CD4-positive, alpha-beta T cell treated with Interleukin-21 for 1 hour (primary cell): ENCODE data around the gene EYA2.
"Not testable (repeated sequence)": the region's sequence is repeated elsewhere in the genome, so short reads cannot be mapped to it uniquely, and the experiment has no call there.

ENCODE experiments used
- DNase-seq: peaks from one replicate; pipeline ENCODE4 v3.0.0-alpha.2; 2020

The EYA2 gene

DNA sequence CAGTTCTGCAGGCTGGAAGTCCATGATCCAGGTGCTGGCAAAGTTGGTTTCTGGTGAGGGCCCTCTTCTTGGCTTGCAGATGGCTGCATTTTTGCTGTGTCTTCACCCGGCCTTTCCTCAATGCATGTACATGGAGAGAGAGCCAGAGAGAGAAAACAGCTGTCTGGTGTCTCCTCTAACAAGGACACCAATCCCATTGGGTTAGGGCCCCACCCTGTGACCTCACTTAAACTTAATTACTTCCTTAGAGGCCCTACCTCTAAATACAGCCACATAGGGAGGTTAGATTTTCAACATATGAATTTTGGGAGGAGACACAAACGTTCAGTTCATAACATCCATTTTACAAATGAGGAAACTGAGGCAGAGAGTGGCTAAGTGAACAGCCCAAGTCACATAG, 259.4 kb downstream of the EYA2 start:
- DNase-seq, result no peak

DNA sequence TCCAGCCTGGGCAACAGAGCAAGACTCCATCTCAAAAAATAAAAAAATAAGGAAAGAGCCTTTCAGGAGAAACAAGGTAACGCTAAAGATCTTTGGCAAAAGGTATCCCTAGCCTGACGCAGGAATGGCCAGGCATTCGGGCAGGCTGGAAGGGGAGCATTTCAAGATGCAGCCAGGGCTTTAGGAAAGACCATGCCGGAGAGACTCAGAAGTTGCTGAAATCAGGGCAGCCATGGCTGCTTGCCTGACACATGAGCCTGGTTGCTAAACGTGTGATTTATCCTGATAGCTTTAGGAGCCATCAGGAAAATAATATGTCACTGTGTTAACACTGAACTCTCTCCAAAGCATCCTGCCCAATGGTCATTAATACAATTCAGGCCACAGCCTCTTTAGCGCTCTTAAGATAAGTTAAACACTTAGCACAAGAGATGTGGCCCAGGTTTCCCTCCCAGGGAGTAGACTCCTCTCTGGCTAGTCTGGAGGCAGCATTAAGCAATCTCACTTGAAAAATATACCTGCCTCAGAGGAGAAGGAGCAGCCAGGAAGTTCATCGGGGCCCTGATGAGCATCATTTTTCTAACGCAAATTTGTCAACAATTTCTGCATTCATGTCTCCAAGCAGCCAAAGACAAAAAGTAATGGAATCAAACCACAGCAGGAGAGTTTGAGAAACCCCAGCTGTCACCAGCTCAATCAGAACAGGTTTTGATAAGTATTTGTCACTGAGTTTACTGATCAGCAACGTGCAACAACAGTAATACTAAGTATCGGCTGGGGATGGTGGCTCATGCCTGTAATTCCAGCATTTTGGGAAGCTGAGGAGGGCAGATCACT, 261.9 kb downstream of the EYA2 start:
- DNase-seq, result no peak

DNA sequence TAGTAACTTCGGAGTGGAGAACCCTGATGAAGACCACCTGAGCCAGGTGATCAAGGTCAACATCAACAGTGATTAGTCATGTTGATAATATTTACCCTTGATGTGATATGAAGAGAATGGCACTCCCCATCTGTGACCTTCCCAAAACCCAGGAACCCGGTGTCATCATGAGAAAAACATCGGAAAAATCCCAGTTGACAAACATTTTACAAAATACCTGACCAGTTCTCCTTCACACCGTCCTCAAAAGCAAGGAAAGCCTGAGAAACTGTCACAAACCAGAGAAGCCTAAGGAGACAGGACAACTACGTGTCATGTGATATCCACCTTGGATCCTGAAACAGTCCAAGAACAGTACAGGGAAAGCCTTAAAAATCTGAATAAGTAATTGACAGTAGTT, 264.5 kb downstream of the EYA2 start:
- no peak for DNase-seq

DNA sequence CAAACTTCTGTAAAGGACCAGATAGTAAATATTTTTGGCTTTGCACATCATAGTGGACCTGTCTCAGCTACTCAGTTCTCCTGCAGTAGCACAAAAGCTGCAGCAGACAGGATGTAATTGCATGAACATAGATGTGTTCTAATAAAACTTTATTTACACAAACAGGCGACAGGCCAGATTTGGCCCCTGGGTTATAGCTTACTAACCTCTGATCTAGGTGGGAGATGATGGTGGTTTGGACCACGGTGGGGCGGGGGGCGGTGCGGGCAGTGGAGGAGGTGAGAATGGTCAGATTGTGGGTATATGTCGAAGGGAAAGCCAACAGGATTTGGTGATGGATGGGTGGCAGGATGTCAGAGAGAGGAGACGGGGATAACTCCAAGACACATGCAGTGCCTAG, 265.6 kb downstream of the EYA2 start:
- no peak for DNase-seq

DNA sequence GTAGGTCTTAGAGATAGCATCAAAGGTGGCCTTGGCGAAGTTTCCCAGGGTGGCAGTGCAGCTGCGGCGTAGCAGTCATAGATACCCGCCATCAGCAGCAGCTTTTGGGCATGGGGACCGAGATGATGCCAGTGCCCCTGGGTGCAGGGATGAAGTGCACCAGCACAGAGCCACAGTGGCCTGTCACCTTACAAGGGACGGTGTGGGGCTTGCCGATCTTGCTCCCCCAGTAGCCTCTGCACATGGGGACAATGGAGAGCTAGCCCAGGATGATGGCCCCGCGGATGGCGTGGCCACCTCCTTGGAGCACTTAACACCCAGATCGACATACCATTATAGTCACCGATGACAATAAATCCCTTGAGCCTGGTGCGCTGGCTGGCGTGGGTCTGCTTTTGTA, 266.3 kb downstream of the EYA2 start:
- no peak for DNase-seq

DNA sequence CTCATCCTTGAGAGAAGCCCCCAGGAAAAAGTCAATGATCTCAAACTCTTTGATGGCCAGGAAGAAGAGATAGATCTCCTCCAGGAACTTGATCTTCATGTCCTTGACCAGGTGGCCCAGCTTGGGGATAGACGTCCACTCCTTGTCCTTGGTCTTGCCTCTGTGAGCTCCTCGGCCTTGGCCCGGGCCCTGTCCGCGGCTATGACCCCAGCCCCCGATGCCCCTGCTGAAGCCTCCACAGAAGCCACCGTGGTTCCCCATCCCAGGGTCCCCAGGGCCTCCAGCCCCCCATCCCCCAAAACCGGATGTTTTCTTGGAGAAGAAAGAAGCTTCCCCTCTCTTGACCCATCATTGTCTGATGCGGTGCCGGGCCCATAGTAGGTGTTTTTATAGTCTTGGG, 266.8 kb downstream of the EYA2 start:
- DNase-seq, result no peak

DNA sequence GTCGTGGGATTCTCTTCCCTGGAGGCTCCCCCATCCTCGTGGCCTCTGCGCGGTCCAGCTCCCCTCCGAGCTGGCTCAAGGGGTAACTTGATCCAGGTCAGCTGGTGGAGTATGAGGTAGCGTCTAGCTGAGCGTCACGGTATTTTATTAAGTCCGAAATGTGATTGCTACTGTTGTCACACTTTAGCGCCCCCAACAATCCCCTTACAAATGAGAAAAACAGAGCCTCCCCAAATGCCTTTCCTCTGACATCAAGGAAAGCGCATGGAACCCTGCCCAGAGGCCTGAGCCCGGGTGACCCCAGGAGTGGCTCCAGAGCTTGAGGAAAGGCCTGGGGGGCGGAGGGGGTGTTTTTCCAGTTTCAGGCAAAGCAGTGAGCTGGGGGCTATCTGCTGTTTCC, 269.5 kb downstream of the EYA2 start:
- no peak for DNase-seq

DNA sequence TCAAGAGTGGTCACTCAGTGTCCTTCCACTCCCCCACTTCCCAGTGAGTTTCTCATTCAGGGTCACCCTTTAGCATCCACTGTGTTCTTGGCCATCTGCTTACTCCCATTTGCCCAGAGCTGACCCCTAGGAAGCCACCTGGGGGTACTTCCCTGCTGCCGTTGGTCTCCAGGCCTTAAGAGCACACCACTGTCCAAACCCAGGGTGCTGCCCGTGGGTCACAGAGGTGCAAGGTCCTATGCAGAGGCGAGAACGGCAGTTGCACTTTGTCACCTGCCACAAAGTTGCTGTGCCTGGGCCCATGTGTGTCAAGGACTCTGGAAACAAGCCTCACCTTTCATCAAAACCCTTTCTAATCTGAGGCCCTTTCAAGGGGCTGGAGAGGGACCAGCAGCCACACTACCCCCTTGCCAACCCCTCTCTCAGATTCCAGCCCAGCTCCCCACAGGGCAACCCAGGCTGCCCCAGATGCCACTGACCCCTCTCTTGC, 270.8 kb downstream of the EYA2 start:
- no peak for DNase-seq

DNA sequence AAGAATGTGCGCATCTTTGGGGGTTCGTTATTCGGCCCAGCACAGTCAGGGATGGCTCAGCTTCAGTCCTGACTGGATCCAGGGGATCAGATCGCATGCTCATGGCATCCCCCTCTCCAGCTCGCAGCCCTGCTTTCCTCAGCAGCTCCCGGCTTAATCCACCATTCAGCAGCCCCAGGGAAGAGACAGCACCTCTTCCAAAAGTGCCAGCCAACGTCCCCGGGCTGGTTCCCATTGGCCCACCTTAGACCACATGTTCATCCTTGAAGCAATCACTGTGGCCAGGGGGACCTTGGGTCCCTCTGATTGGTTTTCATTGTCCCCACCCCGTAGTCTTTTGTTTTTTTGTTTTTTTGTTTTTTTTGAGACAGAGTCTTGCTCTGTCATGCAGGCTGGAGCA, 273.2 kb downstream of the EYA2 start:
- DNase-seq, result no peak

DNA sequence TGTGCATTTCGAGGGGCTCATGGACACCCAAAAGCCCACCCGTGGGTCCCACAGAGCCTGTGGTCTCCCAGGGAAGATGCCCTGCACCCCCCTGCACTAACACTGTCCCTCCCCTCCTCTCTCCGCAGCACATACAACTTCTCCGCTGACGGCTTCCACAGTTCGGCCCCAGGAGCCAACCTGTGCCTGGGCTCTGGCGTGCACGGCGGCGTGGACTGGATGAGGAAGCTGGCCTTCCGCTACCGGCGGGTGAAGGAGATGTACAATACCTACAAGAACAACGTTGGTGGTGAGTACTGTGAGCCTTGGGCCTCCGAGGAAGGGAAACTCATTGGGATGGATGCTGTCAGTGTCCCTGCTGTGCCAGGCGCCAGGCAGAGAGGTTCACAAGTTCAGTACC, 277.9 kb downstream of the EYA2 start:
- DNase-seq, result no peak

DNA sequence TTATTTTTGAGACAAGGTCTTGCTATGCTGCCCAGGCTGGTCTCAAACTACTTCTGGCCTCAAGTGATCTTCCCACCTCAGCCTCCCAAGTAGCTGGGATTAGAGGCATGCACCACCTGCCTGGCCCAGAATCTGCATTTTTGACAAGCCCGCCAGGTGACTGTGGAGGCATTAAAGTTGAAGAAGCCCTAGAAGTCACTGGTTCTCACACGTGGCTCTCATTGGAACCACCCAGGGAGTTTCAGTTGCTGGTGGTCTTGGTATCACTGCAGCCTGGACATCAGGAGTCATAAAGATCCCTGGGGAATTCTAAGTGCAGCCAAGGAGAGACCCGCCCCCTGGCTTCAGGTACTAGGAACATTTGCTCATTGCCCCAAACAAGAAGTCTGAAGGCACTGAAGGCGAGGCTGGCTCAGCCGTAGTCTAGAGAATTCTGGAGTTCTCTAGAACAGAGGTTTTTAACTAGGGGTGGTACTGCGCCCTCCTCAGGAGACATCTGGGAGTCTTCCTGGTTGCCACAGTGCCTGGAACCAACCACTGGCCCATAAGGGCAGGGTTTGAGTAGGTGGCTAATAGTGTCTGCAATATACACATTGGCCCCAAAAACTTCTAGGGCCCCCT, 279.1 kb downstream of the EYA2 start:
- no peak for DNase-seq

DNA sequence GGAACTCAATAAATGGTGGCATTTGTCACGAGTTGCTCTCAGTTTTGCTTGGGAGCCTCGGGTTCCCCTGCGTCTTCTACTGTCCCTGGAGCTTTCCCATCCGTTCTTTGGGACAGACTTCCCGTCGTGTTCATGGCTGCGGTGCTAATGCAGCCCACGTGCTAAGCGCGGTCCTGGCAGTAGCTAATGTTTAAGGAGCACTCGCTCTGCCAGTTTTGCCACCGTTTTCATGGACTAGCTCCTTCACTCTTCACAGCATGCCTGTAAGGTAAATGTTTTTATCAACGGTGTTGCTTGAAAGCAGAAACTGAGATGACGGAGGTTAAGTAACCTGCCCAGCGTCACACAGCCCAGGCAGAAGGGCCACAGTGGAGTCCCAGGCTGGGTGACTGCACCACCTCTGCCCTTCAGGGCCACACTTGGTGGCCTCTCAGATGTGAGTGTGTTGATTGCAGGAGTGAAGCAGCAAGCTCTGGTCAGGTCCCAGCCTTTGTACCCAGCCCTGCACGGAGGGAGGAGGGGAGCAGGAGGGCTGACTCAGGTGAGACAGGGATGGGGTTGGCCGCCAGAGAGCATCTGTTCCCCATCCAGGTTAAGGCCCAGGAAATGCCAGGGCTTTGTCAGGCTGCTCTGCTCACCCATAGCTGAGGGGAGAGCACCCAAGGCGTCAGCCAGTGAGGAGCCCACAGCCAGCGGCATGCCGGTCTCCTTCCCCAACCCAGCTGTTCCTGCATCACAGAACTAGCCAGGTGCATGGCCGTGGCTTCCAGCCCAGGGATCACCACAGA, 280.0 kb downstream of the EYA2 start:
- no peak for DNase-seq

DNA sequence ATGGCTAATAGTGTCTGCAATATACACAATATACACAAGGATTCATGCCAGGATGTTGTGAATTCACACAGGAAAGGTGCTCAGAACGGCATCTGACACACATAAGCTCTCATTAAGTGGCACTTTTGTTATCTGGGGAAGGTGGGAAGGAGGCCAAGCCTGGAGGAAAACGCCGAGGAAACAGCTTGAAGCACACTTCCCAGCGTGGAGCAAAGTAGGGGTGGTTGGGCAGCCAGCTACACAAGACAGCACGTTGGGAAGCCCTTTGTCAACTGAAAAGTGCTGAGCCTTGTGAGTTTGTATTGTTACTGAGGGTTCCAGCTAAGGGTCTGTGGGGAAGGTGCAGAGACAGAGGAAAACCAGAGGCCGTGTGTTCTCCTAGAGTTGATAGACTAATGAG, 280.9 kb downstream of the EYA2 start:
- DNase-seq, result no peak

DNA sequence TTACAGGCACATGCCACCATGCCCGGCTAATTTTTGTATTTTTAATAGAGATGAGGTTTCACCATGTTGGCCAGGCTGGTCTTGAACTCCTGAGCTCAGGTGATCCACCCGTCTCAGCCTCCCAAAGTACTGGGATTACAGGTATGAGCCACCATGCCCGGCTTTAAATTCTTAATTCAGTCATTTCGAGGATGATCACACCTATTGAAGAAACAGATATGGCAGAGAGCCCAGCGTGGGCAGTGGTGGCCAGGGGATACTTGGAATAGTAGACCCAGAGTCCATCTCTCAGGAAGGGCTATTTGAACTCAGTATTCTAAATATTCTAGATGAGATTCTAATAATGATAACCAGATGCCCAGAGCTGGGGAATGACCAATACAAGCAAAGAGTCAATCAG, 281.6 kb downstream of the EYA2 start:
- DNase-seq, result not testable (repeated sequence)

DNA sequence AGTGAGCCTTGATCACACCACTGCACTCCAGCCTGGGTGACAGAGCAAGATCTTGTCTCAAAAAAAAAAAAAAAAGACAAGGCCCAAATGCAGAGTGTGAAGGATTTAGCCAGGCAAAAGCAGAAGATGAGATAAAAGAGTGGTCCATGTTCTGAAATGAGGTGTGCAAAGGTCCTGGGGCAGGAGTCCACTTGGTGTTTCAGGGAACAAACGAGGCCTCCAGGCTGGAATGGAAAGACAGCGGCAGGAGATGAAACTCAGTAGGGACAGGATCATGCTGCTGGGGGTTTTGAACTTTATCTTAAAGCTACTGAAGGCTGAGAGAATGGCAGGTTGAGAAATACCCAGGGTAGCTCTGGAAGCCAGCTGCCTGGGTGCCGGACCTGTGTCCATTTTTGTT, 283.6 kb downstream of the EYA2 start:
- no peak for DNase-seq

DNA sequence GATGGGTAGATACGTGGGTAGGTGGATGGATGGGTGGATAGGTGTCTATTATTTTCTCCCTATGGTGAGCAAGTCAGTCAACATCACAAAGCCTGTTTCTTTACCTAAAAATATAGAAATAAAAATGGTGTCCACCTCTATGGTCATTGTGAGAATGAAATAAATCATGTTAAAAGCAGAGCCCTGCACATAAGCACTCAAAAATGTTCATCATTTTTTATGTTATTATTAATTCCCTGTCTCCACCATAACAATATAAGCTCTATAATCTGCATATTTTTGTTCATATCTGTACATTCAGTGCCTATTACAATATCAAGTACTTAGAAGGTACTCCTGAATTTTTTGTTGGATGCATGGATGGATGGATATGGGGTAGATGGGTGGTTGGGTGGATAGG, 284.2 kb downstream of the EYA2 start:
- DNase-seq, result no peak

DNA sequence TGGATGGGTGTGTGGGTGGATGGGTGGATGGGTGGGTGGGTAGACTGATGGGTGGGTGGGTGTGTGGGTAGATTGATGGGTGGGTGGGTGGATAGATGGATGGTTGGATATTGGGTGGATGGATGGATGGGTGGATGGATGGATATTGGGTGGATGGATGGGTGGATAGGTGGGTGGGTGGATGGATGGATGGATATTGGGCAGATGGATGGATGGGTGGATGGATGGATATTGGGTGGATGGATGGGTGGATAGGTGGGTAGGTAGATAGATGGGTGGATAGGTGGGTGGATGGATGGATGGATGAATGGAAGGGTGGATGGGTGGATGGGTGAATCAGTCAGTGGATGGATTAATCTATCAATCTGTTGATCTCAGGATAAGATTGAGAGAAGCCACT, 284.6 kb downstream of the EYA2 start:
- no peak for DNase-seq

DNA sequence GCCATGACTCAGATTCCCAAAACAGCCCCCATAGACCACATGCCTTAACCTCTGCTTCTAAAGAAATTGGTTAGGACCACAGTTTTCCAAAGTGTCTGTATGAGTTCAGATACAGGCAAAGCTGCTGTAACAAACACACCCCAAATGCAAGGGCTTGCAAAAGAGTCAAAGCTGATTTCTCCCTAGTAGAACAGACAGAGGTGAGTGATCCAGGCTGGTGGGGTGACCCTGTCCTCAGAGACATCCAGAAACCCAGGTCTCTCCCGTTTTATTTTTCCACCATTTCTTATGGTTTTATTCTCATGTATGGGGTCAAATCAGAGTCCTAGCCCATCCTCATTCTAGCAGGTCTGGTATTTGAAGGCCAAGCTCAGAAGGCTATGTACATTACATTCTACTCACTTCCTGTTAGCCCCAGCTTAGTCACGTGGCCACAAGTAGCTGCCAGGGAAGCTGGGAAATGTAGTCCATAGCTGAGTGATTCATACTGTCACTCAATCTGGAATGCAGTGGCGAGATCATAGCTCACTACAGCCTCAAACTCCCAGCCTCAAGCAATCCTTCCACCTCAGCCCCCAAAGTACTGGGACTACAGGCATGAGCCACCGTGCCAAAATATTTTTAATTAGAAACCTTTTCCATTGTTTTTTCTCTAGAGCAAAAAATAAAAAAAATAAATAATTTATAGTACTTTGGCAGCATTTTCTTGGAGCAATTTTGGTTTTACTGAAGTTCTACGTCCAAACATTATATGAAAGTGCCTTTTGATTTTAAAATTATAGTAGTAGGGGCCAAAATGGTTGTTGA, 286.6 kb downstream of the EYA2 start:
- DNase-seq, result peak; percentile 7

DNA sequence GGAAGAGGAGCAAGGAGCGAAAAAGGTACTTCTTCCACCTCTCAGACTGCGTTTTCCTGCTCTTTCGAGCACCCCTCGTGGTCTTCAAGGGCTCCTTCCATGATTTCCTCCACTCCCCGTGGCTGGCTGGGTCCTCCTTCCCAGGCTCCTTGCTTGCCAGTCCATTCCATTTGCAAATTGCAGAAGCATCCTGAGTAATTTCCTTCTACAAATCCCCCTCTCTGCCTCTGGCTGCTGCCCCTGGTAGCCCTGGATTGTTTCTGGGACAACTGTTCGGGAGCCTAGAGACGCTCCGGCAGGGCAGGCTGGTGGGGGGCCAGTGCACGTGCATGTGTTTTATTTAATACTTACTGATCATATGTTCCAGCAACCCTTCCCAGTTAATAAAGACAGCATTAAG, 288.7 kb downstream of the EYA2 start:
- DNase-seq, result no peak

DNA sequence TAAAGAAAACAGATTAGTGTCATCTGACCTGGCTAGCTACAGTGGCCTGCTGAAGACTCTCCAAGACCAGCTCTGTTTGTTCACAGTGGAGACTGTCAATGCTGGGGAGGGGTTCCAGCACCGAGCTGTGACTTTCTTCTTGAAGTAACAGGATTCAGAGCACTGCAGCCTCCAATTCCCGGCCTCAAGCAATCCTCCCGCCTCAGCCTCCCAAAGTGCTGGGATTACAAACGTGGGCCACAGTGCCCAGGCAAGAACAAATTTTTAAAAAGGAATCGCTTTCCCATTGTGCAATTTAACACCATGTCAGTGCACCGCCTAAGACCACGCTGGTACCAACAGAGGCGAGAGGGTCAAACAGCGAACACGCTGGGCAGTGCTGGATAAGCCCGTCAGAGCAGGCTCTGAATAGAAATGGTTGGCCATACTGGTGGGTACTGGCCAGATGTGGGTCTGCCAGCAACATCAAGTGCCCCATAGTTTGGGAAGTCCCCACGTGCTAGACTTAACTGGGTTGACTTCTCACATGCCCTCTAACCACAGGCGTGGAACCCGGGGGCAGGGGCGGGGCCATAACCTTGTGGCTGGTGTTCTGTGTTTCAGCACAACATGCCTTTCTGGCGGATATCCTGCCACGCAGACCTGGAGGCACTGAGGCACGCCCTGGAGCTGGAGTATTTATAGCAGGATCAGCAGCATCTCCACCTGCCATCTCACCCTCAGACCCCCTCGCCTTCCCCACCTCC, 293.0 kb downstream of the EYA2 start:
- peak; percentile 19 for DNase-seq

DNA sequence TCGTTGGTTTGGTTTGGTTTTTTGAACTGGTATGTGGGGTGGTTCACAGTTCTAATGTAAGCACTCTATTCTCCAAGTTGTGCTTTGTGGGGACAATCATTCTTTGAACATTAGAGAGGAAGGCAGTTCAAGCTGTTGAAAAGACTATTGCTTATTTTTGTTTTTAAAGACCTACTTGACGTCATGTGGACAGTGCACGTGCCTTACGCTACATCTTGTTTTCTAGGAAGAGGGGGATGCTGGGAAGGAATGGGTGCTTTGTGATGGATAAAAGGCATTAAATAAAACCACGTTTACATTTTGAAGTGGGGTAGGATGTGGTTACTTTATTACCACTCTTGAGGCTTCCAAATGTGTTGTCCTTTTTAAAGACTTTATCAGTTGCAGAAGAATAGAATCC, 293.9 kb downstream of the EYA2 start:
- DNase-seq, result peak; percentile 13

DNA sequence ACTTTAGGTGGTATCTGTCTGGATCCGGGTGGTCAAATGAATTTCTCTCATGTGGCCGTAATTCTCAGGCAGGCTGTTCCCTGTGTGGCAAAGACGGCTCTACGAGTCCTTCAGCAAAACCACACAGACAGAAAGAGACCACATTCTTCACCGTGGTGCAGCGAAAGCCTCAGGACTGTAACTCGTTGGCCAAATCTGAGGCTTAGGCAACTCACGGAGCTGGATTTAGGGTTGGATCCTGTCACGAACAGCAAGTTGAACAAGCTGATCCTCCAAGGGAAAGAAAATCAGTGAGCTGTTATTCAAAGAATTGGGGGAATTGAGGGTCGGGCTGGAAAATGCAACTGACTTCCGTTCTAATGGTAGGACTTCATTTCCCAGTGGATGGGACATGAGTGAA, 294.4 kb downstream of the EYA2 start:
- DNase-seq, result no peak
